H1 (cell line): ENCODE measurements around the gene CCL25. TPM values are rescaled to one million over a fixed set of nuclear protein-coding genes. Genes with fewer than 3 reads are reported as not detected.

Source experiments
- ATF3 ChIP-seq: IDR thresholded peaks from 2 replicates; pipeline ENCODE4 v1.6.1; 2011; ENCODE audit warnings: low read depth, mild to moderate bottlenecking, low read length; ENCODE audit not compliant: insufficient read depth
- CHD1 ChIP-seq: IDR thresholded peaks from 2 replicates; pipeline ENCODE4 v1.6.1; 2012; ENCODE audit warnings: low read depth, low read length, improper control_type of control experiment
- CHD7 ChIP-seq: fragments of 300-600 bp; sonication (generic); IDR thresholded peaks from 2 replicates; pipeline ENCODE4 v1.7.1; 2012; ENCODE audit warnings: low read length, moderate library complexity, mild to moderate bottlenecking, inconsistent platforms; ENCODE audit not compliant: insufficient replicate concordance
- CTCF ChIP-seq, 3 experiments: IDR thresholded peaks; 1 replicate in 2 of 3; 2 replicates in 1 of 3; pipeline versions ENCODE4 v1.5.1 to v1.6.1; 2011; ENCODE audit warnings: low read length in 3 of 3, mild to moderate bottlenecking in 3 of 3, inconsistent platforms in 2 of 3, low read depth in 1 of 3, moderate library complexity in 1 of 3; ENCODE audit not compliant: insufficient read depth in 1 of 3; ENCODE audit errors: control extremely low read depth in 1 of 3
- KDM5A ChIP-seq: fragments of 200-600 bp; IDR thresholded peaks from 2 replicates; pipeline ENCODE4 v1.7.1; 2012; ENCODE audit warnings: mild to moderate bottlenecking, low read length, inconsistent platforms, mixed read lengths
- polyA plus RNA-seq, 7 experiments: library from polyadenylated mRNA; depleted of rRNA in 3 of 7; stranded (reverse) in 5 of 7; unstranded in 2 of 7; fragments of >200 nt in 5 of 7; fragments of 200-250 nt in 2 of 7; gene quantifications; 1 replicate in 5 of 7; 2 replicates in 1 of 7; 4 replicates in 1 of 7; pipeline versions ENCODE4 v1.2.1 to v1.2.3, GENCODE V29; 2011 to 2013; ENCODE audit warnings: missing spikeins in 2 of 7, mixed read lengths in 2 of 7
- total RNA-seq: library from RNA; stranded (reverse); fragmentation: NEBNext Ultra II Directional; extraction: Animal tissue kit (Norgen Biotek cat#: 25700); gene quantifications from 2 replicates; pipeline ENCODE4 v1.2.1, GENCODE V29; 2021

Gene CCL25
- total and polyA plus RNA-seq, 2 of the 8 experiments (the other 6 are each of a cell fraction or from before 2014, with no cell fraction given): 0.59 TPM; not detected in 1

GRCh38 chr19:8093740-8094139, 41.2 kb downstream of the CCL25 start (continued):
- TF ChIP-seq CTCF (IDR thresholded peaks at IDR 0.05; ENCODE audit: control extremely low read depth in 1 of 3, insufficient read depth in 1 of 3, low read depth in 1 of 3, low read length in 3 of 3): no peak
- no peak for TF ChIP-seq KDM5A
- no peak for TF ChIP-seq CHD7
- no peak for TF ChIP-seq CHD1
- TF ChIP-seq ATF3: no peak
